ENCODE measurements around the gene CIITA.

The CIITA gene

GRCh38 chr16:10982465-10983150 is 105.6 kb downstream of the CIITA start:
- DNase-seq = no peak

- no peak for DNase-seq
Measured at GRCh38 chr16:10983159-10983558, 106.2 kb downstream of the CIITA start.

GRCh38 chr16:10984509-10984908 is 107.5 kb downstream of the CIITA start:
- DNase-seq = no peak

Data from activated gamma-delta T cell (primary cell).